HG03139 (cell line): ENCODE data around the gene SETD3.

ENCODE experiments used
- ATAC-seq: cut with Tn5 transposase; IDR thresholded peaks from one replicate; pipeline ENCODE4 v1.9.1; 2021; ENCODE audit not compliant: unreplicated experiment

The SETD3 gene

GRCh38 chr14:99461411-99462085 lies 19.1 kb downstream of the SETD3 start:
- no peak for ATAC-seq

GRCh38 chr14:99460793-99461192 lies 19.9 kb downstream of the SETD3 start:
- no peak for ATAC-seq

GRCh38 chr14:99459481-99460100 lies 21.1 kb downstream of the SETD3 start:
- ATAC-seq, result no peak

GRCh38 chr14:99454246-99454645 lies 26.4 kb downstream of the SETD3 start:
- ATAC-seq, result no peak

GRCh38 chr14:99452968-99453367 lies 27.7 kb downstream of the SETD3 start:
- no peak for ATAC-seq

GRCh38 chr14:99451234-99451633 lies 29.4 kb downstream of the SETD3 start:
- ATAC-seq, result no peak

GRCh38 chr14:99450266-99450665 lies 30.4 kb downstream of the SETD3 start:
- ATAC-seq, result no peak

GRCh38 chr14:99447739-99448138 lies 32.9 kb downstream of the SETD3 start:
- no peak for ATAC-seq

GRCh38 chr14:99445931-99446330 lies 34.7 kb downstream of the SETD3 start:
- no peak for ATAC-seq

GRCh38 chr14:99441918-99442317 lies 38.7 kb downstream of the SETD3 start:
- ATAC-seq, result no peak

- ATAC-seq, result no peak
Observed at GRCh38 chr14:99441157-99441870, 39.3 kb downstream of the SETD3 start.

GRCh38 chr14:99440278-99440677 lies 40.4 kb downstream of the SETD3 start:
- ATAC-seq, result no peak

- no peak for ATAC-seq
Observed at GRCh38 chr14:99437706-99438105, 43.0 kb downstream of the SETD3 start.

GRCh38 chr14:99436247-99437180 lies 44.1 kb downstream of the SETD3 start:
- no peak for ATAC-seq

GRCh38 chr14:99435327-99435726 lies 45.3 kb downstream of the SETD3 start:
- ATAC-seq, result no peak

- no peak for ATAC-seq
Observed at GRCh38 chr14:99432485-99432884, 48.2 kb downstream of the SETD3 start.

- no peak for ATAC-seq
Observed at GRCh38 chr14:99431986-99432385, 48.7 kb downstream of the SETD3 start.

- ATAC-seq, result no peak
Observed at GRCh38 chr14:99430491-99430890, 50.2 kb downstream of the SETD3 start.

GRCh38 chr14:99427632-99428300 lies 52.9 kb downstream of the SETD3 start:
- no peak for ATAC-seq

- no peak for ATAC-seq
Observed at GRCh38 chr14:99426813-99427346, 53.8 kb downstream of the SETD3 start.
